Activated CD8-positive, alpha-beta memory T cell treated with anti-CD3 and anti-CD28 coated beads for 48 hours (primary cell): ENCODE results near the gene MARCHF3.

Source experiments
- DNase-seq, 3 experiments: peaks; one replicate each; pipeline ENCODE4 v3.0.0-alpha.2; 2020; ENCODE audit warnings: low read depth in 2 of 3, low spot score in 2 of 3

MARCHF3 gene

DNA sequence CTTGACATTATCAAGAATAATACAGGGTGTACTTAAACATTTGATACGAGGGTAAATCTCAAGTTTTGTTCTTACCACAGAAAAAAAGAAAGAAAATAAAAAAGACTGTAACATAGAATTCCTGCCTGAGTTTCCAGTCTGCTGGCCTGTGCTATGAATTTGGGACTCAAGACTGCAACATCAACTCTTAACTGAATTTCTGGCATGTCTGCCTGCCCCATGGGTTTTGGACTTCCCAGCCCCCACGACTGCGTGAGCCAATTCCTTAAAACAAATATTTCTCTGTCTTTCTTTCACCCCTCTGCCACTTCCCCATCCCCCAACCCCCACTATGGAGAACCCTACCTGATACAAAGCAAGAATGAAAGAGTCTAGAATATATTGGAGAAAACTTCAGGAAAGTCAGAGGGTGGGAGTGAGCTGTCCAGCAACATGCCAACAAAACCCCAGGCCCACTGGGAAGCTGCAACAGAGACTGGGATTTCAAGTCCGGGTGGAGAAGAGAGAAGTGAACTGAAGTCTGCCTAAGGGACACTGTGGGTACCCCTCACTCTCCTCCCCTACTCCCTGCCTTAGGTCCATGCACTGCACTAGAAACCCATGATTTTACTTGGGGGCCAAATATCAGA is 43.0 kb downstream of the MARCHF3 start:
- DNase-seq = no peak

DNA sequence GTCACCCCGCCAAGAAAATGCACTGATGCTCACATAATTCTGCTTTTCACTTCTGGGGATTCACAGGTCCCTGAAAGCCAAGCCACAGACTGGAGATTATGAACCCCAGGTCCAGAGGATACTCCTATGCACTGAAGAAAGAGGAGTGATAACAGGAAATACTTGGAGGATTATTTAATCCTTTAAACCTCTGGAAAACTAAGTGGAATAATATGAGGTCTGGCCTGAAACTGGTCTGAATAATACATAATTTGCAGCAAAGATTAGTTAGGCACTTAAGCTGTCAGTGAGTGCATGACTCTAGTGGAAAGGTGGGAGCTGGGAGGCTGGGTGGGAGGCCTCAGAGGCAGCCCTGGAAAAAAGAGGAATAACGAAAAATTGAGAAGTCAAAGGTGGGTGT is 45.7 kb downstream of the MARCHF3 start:
- no peak for DNase-seq

DNA sequence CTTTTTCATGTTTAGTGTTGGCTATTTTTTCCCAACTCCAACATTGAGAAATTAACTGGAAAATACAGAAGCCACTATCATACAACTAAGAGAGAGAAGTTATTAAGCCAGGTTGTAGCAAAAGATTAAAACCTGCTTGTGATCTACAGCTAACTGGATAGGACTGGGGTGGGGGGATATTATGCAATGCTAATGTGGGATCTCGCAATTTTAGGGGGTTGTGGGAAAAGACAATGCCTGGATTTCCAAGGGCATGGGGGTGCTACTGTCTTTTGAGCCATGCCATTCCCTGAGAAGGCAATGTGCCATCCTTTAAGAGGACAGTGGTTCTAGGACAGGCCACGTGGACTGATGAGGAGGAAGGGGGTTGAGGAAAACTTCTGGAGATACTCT is 46.5 kb downstream of the MARCHF3 start:
- DNase-seq = no peak

DNA sequence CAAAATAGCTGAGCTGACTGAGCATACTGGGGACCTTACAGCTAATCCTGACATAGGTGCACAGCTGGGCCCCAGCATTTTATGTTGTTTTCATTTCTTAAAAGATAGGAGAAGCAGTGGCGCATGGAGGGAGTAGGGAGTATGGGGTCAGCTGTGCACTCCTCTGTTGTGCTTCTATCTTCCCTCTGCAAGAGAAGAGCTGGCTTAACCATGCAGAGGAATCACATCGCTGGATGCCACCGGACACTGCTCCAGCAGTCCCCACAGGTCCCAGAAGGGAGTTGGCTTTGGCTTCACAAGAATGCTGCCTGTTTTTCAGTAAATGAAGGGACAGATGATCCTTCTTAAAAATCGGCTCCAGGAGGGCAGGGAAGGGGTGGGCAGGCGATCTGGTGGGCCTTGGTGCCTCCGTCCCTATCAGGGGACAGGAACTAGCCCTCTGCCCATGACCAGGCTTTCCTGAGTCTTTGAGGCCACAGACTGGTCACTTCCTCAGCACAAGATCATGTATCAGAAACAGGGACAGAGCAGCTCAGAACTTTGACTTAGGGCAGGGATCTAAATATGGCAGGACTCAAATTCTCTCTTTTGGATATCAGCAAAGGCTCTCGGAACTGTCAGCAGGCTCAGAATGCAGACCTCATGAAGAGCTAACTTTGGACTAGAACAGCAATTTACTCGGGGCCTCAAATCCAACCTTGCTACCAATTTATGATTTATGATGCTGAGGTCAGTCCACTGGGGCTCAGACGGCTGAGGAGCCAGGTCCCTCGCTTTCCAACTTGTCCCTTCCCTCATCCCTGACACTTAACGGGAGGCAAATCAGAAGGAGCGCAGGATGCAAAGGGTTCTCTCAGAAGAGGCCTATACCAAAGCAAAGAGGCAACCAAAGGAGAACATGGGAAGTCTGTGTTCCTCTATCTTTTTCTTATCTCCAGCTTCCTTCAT is 47.2 kb downstream of the MARCHF3 start:
- no peak for DNase-seq

DNA sequence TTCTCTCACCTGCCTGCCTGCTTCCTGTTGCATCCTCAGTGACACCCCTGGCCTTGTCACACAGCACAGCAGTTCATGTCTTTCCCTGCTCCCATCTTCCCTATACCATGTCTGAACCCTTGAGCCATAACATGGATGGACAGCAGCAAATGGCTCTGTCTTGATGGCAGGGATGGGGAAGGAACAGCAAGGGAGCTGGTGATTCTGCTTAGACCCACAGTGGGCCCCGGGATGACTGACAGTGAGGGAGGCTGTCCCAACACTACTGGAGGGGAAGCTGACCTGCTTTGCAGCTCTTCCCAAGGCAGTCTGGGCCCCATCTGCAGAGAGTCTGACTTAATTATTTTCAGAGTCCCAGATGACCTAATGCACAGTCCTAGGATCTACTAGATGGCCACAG is 48.2 kb downstream of the MARCHF3 start:
- DNase-seq = no peak

DNA sequence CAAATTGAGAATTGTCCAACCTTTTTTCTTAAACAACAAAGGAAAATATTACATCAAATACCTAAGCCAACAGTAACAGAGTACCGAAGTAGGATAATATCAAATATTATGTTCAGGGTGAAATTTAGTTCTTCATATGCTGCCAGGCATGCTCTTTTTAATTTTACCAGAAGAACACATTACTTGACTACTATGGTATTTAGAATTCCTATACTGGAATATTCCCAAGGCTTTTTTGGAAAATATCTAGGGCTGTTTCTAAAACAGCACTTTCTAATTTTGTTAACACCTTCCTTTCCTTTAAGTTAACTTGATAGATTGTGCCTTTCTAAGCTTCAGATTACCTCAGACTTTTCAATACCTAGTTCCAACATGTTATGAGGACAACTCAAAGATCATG is 48.7 kb downstream of the MARCHF3 start:
- DNase-seq = no peak

DNA sequence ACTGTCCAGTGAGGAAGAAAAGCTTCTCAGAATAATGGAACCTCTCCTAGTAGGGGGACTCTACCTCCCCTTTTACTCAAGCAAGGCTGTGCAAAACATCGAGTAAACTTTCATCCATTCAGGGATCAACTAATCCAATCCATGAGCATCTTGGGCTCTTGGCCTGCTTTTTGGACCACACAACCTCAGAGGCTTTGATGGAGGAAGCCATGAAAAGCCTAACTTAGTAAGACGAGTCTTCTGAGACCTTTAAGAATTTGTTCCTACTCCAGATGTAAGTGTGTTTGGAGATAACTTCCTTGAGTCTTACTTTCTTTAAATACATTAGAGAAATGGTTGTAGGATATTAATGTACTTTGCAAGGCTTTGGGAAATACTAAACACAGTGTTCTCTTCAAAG is 49.1 kb downstream of the MARCHF3 start:
- DNase-seq = no peak

DNA sequence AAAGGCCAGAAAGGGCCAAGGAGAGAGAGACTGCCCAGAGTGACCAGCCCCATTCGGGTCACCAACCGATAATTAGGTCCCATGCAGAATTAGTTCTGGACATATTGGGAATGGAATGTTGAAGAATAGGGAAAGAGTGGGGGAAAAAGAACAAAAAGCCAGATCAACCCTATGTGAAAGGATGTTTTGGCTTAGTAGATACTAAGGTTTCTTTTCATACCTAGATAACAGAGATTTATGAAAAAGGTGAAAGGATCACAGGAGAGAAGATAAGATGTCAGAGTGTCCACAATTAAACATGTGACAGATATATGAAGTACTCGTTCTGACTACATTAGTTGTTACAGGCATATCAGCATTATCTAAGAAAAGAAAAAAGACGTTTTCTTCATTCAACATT is 52.1 kb downstream of the MARCHF3 start:
- DNase-seq = no peak

DNA sequence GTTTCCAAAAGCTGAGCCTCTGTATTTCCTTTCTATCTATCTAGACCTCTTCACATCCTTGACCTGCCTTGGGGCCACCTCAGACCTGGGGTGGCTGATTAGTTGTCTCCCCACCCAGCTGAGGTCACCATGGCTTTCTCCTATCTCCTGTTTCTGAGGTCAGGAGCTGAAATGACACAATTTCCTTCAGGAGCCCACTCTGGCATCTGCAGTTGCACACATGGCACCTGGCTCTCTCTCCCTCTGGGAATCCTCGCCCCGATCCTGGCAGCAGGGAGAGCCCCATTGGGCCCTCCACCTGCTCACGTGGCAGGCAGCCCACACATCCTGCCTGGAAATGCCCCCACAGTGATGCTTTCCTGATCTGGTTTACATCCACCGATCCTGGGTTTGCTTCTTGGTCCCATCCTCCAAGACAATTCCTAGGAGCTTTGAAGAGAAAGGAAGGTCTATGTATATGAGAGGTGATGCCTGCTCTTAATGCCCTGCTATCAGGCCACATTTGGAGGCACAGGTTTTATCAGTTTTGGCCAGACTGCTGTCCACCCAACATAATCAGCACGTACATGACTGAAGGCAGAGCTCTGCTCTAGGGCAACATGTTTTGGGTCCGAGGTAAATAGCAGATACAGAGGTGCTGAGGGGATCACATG is 53.7 kb downstream of the MARCHF3 start:
- no peak for DNase-seq

DNA sequence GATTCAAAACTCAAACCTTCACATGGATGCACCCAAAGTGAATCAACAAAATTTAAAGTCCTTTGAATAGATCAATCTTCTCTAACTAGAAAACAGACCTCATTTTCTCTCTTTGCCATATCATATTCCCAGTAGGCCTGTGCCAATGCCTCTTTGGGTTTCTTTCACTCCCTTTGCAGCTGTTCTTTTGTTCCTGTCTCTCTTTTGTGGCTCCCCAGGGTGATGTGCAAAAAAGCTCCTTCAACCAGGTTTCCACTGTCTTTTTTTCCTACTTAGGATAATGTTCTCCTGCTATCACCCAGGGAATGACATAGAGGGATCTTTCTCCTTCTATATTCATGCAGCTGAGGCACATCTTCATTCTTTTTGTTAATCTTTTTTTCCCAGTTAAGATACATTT is 54.6 kb downstream of the MARCHF3 start:
- DNase-seq = no peak

DNA sequence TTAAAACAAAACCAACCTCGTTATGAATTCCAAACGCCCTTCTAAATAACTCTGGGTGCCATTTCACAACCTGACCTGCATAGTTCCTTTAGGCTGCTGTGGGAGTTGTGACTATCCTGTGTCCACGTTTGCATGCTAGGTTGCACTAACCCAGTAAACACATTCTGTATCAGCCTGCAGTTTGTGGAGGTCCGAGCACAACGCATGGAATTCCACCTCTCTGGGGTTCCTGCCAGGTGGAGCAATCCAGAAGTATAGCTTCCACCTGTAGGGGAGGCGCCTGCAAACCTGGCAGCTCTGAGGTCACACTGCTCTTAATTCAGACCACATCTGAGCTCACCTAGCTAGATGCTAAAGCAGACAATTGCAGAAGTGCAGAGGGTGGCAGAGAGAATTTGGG is 57.2 kb downstream of the MARCHF3 start:
- no peak for DNase-seq

DNA sequence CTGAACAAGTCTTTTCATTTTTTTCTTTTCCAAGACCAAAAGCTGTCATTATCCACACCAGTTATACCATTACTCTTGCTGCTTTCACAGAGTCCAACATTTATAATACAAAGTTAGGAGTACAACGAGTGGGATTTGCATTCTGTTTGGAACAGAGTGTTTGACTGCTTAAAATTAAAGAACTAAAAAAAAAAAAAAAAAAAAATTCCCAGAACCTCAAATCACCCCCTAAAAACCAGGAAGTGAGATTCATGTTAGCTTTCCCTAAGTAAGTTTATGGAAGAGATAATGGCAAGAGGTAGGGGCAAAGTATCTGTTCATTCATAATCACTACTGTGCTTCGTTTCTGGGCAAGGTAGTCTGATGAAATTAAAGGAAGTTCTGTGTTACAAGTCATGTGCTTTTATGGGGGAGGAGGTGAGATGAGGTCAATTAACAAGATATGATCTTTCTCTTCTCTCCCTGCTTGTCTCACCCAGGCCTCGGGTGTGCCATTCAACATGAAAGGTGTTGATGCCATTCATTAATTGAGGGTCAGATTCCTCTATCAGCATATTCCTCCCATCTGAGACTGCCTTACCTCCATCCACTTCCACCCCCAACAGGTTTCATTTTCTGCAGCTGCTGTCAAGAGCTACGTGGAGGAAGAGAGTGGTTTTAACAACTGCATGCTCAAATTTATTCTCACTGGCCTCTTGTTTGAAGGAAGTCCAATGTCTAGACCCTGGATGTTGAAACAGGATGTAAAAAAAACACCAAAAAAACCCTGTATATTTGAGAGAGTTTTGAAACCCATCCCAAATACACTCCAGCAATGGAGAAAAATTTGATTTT is 58.1 kb downstream of the MARCHF3 start:
- no peak for DNase-seq

DNA sequence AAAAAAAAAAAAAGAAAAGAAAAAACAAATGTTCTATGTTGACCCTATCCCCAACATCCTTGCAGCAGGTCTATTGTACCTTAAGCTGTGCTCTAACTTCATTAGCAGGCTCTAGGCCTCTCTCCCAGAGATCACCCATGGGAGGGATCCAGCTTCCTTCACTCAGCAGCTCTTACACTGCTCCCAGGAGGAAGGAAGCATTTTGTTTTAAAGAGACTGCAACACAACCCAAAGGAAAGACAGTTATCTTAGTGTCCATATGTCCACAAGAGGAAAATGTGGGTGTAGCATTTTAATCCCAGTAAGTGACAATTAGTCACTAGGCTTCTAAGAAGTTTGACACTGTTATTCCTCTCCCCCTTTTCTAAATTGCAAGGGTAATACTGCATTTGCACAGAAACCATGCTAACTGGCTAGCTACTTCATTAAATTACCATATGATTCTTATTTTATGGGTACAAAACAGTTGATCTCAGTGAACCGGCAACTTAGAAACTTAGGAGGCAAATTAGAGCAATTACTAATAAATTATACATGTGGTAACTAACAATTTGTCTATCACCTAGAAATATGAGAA is 58.8 kb downstream of the MARCHF3 start:
- DNase-seq = no peak

DNA sequence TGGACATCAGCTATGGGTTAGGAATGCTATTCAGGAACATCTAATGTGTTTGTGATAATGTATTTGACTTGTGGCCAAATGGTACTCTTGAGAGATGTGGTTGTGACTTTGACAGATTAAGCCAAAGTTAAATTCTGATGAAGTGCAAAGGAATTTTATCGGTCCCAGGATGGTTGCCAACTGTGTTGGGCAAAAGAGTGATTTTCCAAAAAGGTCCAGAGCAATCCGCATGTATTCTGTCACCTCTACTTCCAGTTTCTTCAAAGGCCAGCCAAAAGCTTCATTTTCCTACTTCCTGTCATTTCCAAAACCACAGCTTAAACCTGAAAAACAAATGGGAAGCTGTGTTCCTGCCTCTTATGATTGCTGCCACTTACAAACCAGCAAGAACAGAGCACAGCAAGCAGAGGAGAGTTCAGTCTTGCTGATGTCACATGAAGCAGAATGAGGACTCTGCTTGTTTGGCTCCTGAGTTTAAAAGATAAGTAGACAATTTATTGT is 59.8 kb downstream of the MARCHF3 start:
- no peak for DNase-seq

DNA sequence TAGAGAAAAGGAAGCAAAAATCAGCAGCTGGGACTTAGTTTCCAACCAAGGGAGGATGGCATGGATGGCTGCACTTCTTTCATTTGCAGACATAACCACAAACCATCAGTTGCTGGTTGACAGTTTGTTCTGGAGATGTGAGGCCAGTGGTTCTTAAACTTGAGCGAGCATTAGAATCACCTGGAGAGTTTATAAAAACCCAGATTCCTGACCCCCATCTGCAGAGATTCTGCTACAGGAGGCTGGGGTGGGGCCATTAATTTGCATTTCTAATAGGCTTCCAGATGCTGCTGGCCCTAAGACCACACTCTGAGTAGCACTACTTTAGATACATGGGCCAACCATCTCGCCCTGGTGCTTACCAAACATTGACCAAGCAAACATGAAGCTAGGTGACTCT is 60.8 kb downstream of the MARCHF3 start:
- no peak for DNase-seq

DNA sequence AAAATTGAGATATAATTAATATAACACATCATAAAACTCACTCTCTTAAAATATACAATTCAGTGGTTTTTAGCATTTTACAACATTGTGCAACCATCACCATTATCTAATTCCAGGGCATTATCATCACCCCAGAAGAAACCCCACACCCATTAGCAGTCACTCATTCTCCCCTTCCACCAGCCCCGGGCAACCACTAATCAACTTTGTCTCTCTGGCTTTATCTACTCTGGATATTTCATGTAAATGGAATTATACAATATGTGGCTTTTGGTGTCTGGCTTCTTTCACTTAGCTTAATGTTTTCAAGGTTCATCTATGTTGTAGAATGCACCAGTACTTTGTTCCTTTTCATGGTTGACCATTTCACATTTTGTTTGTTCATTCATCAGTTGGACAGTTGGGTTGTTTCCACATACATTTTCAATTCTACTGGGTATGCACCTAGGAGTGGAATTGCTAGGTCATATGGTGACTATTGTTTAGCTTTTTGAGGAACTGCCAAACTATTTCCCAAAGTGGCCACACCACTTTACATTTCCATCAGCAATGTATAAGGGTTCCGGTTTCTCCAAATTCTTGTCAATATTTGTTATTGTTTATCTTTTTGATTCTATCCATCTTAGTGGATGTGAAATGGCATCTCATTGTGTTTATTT is 62.4 kb downstream of the MARCHF3 start:
- DNase-seq = no peak

DNA sequence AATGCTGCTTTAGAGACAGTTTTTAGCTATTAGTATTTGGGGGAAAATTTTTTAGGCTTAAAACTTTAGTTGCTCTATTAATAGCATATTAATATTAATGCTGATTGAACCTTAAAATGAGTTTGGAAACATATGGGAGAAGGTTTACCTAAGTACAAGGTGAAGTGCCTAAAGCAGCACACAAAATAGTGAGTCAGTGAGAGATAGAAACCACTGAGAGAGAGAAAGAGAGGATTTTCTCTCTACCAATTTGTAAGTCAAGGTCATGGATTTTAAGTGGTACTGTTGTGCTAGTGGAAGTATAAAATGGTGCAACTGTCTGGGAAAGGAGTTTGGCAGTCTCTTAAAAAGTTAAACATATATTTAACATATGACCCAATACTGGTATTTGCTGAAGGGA is 64.9 kb downstream of the MARCHF3 start:
- DNase-seq = no peak

DNA sequence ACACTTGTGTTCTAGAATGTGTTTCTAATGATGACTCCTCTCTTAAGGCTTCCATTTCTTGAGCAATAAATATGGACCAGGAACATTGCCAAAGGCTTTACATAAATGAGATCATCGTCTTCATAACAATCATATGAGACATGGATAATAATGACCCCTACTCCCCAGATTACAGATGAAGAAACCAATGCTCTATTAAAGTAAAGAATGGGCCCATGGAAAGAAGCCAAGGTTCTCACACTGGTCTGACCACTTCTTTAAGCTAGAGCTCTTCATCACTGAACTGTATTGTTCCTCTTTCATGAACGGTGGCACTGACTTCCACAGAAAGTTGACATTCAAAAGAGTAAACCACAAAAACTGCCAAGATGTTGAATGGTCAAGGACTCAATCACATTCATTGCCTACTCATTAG is 65.3 kb downstream of the MARCHF3 start:
- DNase-seq = no peak

DNA sequence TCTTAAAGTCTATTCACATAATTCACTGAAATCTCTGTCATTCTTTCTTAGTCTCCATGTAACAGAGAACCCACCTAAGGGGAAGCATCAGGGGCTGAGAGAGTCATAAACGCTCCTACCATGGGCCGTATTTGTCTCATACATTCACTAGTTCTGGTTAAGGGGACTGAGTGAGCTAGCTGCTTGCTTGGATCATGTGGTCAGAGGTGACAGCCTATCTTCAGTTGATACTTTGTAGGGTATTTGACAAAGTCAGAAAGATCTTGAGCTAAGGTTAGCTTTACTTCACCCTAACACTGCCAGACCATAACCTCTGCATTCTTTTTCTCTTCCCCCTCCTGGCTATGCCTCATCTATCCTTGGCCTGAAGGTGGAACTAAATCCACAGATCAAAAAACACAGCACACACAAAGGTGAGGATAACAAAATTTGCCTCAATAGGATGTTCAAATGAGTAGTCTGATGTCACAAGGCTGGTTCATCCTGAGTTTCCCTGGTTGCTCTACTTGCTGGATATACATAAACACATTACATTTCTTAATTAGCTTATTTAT is 66.5 kb downstream of the MARCHF3 start:
- no peak for DNase-seq

DNA sequence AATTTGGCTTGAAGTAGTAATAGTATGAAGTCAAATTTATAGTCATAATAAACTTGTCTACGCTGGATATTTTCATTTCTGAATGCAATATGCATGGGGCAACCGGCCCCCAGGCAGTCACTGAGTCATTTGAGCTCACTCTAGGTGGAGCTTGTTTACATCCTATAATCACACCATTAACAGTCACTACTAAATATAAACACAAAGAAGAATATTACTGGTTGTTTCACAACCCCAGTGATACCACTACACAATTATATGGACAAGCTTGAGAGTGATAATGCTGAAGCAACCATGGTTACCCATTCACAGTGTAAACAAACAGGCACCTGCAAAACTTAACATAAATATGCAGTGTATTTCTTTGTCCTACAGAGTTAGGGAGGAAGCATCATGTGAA is 68.7 kb downstream of the MARCHF3 start:
- DNase-seq = no peak
